NCI-H82 treated with DMSO at 0.1 percent for 48 hours (cell line): ENCODE measurements around the gene CHST12.

Source experiments
- DNase-seq: peaks from one replicate; lab custom pipeline; 2025; ENCODE audit not compliant: unreplicated experiment; lab: John Stamatoyannopoulos, UW

CHST12 gene

GRCh38 chr7:2478399-2478785 lies 75.0 kb downstream of the CHST12 start:
- DNase-seq, result no peak

- no peak for DNase-seq
These were observed 75.4 kb downstream of the CHST12 start for GRCh38 chr7:2478800-2479199.

GRCh38 chr7:2479276-2480069 lies 76.1 kb downstream of the CHST12 start:
- no peak for DNase-seq

GRCh38 chr7:2480070-2480408 lies 76.6 kb downstream of the CHST12 start:
- no peak for DNase-seq

GRCh38 chr7:2481195-2481594 lies 77.8 kb downstream of the CHST12 start:
- DNase-seq, result no peak

- DNase-seq, result no peak
These were observed 79.5 kb downstream of the CHST12 start for GRCh38 chr7:2482725-2483451.

- DNase-seq, result peak; percentile 94
These were observed 80.1 kb downstream of the CHST12 start for GRCh38 chr7:2483494-2483893.

GRCh38 chr7:2484868-2485267 lies 81.5 kb downstream of the CHST12 start:
- no peak for DNase-seq

- no peak for DNase-seq
These were observed 84.3 kb downstream of the CHST12 start for GRCh38 chr7:2487586-2488271.

- DNase-seq, result no peak
These were observed 84.8 kb downstream of the CHST12 start for GRCh38 chr7:2488272-2488645.

- DNase-seq, result no peak
These were observed 85.3 kb downstream of the CHST12 start for GRCh38 chr7:2488681-2489080.

- no peak for DNase-seq
These were observed 86.8 kb downstream of the CHST12 start for GRCh38 chr7:2490181-2490651.

GRCh38 chr7:2492038-2492437 lies 88.6 kb downstream of the CHST12 start:
- no peak for DNase-seq

GRCh38 chr7:2493205-2494164 lies 90.1 kb downstream of the CHST12 start:
- no peak for DNase-seq

GRCh38 chr7:2494191-2495130 lies 91.0 kb downstream of the CHST12 start:
- DNase-seq, result no peak

- peak; percentile 90 for DNase-seq
These were observed 92.2 kb downstream of the CHST12 start for GRCh38 chr7:2495418-2496299.

- no peak for DNase-seq
These were observed 93.0 kb downstream of the CHST12 start for GRCh38 chr7:2496375-2496774.

GRCh38 chr7:2497065-2497464 lies 93.7 kb downstream of the CHST12 start:
- DNase-seq, result no peak
